Measurements from ENCODE around the gene KAZN.

KAZN gene

DNA sequence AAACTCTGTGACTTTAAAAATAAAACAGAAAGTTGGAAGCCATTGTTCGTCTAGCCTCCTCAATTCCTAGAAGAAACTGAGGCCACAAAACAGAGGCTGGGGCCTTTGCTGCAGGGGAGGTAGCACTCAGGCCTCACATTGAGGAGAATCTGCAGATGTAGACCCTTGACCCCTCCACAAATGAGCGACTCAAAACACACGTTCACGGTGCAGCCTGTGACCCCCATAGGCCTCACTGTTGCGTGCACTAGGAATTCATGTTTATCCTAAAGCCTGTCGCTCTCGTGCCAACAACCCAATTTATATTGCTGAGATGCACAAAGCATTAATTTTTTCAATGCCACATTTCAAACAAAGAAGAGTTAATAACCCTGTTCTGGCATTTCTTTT is 560.7 kb downstream of the KAZN start:
- no peak for DNase-seq (ENCODE audit: low read depth)

DNA sequence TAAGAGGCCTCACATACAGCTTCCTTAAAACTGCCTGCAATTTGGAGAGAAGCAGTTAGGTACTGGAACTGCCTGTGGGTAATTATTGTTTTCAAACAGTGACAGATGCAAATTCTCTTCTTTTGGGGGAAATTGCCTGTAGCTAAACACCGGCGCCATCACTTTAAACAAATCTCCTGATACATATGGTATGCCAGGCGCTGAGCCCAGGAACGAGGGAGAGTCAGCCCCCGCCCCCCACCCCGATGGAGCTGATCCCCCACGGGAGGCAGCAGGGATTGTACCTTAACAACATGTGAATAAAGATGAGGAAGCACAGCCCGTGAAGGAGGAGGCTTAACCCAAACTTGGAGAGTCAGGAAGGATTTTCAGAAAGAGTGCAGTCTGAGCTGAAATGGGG is 562.1 kb downstream of the KAZN start:
- no peak for DNase-seq (ENCODE audit: low read depth)

DNA sequence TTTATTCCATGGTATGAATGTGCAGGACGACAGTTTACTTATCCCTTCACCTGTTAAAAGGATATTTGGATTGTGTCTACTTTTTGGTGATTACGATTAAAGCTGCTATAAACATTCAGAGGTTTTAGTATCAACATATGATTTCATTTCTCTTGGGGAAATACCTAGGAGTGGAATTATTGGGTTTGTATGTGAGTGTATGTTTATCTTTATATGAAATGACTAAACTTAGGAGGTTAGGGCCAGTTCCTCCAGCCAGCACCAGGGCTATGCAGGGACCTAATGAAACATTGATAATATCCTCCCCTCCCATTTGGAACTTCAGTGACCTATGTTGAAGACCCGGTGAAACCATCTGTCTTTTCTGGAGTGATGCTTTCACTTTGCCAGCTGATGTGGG is 568.9 kb downstream of the KAZN start:
- peak; percentile 77 for DNase-seq (ENCODE audit: low read depth)
